Calu3 (cell line): Measurements from ENCODE around the gene KCMF1. TPM values are rescaled to one million over a fixed set of nuclear protein-coding genes. Genes with fewer than 3 reads are reported as not detected.

Experiments
- BruUV-seq: library from RNA; stranded (reverse); fragments of 400-500 nt; replicated peaks from 2 replicates; lab custom pipeline; 2021; lab: Mats Ljungman, UMichigan
- CTCF ChIA-PET: fragments of 300-600 bp; sonication (Branson Sonifier 250); formaldehyde crosslinking; loops from one replicate; lab custom pipeline; 2022; ENCODE audit warnings: antibody characterized with exemption; lab: Charles Lee
- DNase-seq: peaks from one replicate; pipeline ENCODE4 v3.0.0; 2022
- H3K27ac Mint-ChIP-seq: one replicate; pipeline ENCODE4 v1.8.0; 2022; ENCODE audit warnings: mixed read lengths; ENCODE audit not compliant: unreplicated experiment
- H3K27me3 Mint-ChIP-seq: one replicate; pipeline ENCODE4 v1.8.0; 2022; ENCODE audit warnings: mixed read lengths; ENCODE audit not compliant: unreplicated experiment
- H3K36me3 Mint-ChIP-seq: one replicate; pipeline ENCODE4 v1.8.0; 2022; ENCODE audit warnings: mild to moderate bottlenecking, moderate library complexity, mixed read lengths; ENCODE audit not compliant: insufficient read depth, unreplicated experiment
- H3K4me1 Mint-ChIP-seq: one replicate; pipeline ENCODE4 v1.8.0; 2022; ENCODE audit warnings: mild to moderate bottlenecking, low read depth, mixed read lengths; ENCODE audit not compliant: unreplicated experiment
- H3K4me3 Mint-ChIP-seq: one replicate; pipeline ENCODE4 v1.8.0; 2022; ENCODE audit warnings: mild to moderate bottlenecking, low read depth, moderate library complexity, mixed read lengths; ENCODE audit not compliant: unreplicated experiment
- H3K9me3 Mint-ChIP-seq: one replicate; pipeline ENCODE4 v1.8.0; 2022; ENCODE audit warnings: low read depth, mixed read lengths; ENCODE audit not compliant: unreplicated experiment
- intact Hi-C: fragments of 100-400 bp; cut with micrococcal nuclease; formaldehyde crosslinking; loops from one replicate; pipeline ENCODE4 v1.10.0; 2022; ENCODE audit not compliant: unreplicated experiment
- total RNA-seq: library from RNA; stranded (reverse); gene quantifications from 2 replicates; pipeline ENCODE4 v1.2.3, GENCODE V29; 2022
- TF ChIP-seq, protein P1 (sequence below): fragments of 200-600 bp; IDR thresholded peaks from one replicate; pipeline ENCODE4 v1.8.0; 2022; ENCODE audit warnings: antibody characterized with exemption; ENCODE audit not compliant: unreplicated experiment

KCMF1 gene
- total RNA-seq, 1 experiment from 2014 or later: 69.8 TPM

DNA sequence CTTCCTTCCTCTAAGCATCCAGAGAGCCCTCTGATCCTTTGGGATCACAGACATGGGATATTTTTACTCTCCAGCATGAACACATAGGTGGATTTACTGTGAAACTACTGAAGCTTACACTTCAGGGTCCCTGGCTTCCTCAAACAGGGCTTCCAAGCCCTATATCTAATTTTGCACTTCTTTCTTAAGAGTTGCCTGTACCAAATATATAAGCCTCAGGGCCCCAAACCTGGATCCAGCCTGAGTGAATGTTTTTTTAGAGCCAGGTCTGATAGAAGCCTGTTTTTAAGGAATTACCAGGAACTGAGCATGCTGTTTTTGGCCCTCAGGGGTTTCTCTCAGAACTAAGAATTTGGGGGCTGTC is 13.2 kb upstream of the KCMF1 start:
- TSS peak; percentile 20 for BruUV-seq

DNA sequence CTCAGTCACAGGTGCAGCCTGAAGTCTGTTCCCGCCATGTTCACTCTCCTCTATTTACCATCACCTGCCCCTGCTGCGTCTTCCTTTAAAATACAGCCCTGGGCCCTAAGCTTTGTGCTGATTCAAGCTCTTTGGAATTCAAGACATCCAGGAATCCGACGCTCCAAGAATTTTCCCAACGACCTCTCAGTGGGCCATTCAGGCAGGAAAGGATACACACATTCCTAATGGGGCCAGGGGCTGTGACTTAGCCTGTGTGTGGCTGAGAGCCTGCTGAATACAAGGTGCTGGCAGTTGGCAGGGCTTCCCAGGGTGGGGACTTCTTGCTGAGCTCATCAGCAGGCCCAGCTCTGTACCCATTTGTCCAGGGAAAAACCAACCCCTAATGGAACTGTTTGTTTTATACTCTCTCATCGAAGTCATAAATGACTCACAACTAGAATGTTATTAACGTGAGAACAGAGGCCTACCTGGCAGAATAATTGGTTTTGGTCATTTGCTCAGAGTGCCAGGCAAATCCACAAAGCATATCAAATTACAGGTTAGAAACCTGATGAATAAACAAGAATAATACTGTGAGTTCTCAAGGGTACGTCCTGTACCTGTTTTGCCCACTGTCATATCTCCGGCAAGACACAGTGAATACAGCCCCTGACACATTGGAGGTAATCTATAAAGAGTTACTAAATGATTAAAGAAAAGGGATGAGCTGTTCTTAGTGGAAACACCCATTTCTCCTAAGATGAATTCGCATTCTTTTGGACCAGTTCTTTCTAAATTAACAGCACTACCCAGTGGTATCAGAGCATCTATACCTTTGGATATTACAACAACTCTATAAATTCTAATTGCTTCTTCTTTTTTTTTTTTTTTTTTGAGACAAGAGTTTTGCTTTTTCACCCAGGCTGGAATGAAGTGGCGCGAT is 12.6 kb upstream of the KCMF1 start:
- Mint-ChIP-seq H3K4me1 (peaks cover 40% of the 10 kb centered on the region), H3K36me3 (peaks cover 74% of the 10 kb centered on the region), H3K27me3 (no peaks in the 10 kb centered on the region), H3K9me3 (no peaks in the 10 kb centered on the region), H3K27ac (peak overlapping the region; percentile 95), H3K4me3 (peak overlapping the region; percentile 55)
- peak; percentile 81 for DNase-seq
- TF ChIP-seq, protein P1, sequence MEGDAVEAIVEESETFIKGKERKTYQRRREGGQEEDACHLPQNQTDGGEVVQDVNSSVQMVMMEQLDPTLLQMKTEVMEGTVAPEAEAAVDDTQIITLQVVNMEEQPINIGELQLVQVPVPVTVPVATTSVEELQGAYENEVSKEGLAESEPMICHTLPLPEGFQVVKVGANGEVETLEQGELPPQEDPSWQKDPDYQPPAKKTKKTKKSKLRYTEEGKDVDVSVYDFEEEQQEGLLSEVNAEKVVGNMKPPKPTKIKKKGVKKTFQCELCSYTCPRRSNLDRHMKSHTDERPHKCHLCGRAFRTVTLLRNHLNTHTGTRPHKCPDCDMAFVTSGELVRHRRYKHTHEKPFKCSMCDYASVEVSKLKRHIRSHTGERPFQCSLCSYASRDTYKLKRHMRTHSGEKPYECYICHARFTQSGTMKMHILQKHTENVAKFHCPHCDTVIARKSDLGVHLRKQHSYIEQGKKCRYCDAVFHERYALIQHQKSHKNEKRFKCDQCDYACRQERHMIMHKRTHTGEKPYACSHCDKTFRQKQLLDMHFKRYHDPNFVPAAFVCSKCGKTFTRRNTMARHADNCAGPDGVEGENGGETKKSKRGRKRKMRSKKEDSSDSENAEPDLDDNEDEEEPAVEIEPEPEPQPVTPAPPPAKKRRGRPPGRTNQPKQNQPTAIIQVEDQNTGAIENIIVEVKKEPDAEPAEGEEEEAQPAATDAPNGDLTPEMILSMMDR: no peak
- BruUV-seq: no TSS peak
- CTCF ChIA-PET: interaction anchor here (0.9 to 3.0 kb wide), 8 partner anchors 12 to 342 kb away, joined by 3 to 26 read pairs (median 8); partner anchors contain the start of gene KCMF1
- intact Hi-C loops: no loop called here

More for the DNA sequence above, 13.2 kb upstream of the KCMF1 start:
- Mint-ChIP-seq H3K9me3 (no peaks in the 10 kb centered on the region), H3K4me1 (peaks cover 34% of the 10 kb centered on the region), H3K4me3 (peak overlapping the region; percentile 55), H3K27me3 (no peaks in the 10 kb centered on the region), H3K27ac (peak overlapping the region; percentile 95), H3K36me3 (peaks cover 68% of the 10 kb centered on the region)
- DNase-seq: no peak
- TF ChIP-seq, protein P1: no peak
- CTCF ChIA-PET: interaction anchor here (0.9 to 3.0 kb wide), 7 partner anchors 11 to 60 kb away, joined by 3 to 26 read pairs (median 9); partner anchors contain the start of gene KCMF1
- intact Hi-C loops: no loop called here

DNA sequence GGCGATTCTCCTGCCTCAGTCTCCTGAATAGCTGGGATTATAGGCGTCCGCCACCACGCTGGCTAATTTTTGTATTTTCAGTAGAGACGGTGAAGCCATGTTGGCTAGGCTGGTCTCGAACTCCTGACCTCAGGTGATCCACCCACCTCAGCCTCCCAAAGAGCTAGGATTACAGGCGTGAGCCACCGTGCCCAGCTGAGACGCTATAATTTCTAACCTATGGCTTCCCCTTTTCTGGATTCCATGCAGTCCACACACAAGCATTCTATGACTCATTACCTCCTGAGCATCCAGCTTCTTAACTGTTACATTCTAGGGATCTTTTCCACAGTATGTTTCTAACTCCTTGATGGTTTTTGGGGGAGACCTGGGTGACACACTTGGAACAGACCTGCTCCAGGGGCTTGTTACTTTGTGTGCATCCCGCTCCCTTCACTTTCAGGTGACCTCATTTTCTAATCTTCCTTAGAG is 11.8 kb upstream of the KCMF1 start:
- DNase-seq: no peak
- CTCF ChIA-PET: interaction anchor here (1.0 to 3.0 kb wide), 7 partner anchors 11 to 341 kb away, joined by 3 to 26 read pairs (median 9); partner anchors contain the start of gene KCMF1
- H3K4me1 Mint-ChIP-seq: peaks cover 48% of the 10 kb centered on the region
- no peaks in the 10 kb centered on the region for H3K9me3 Mint-ChIP-seq
- H3K4me3 Mint-ChIP-seq: peak overlapping the region; percentile 55
- no peaks in the 10 kb centered on the region for H3K27me3 Mint-ChIP-seq
- TF ChIP-seq, protein P1: no peak
- peaks cover 81% of the 10 kb centered on the region for H3K36me3 Mint-ChIP-seq
- intact Hi-C loops: no loop called here
- BruUV-seq: TSS peak; percentile 55
- H3K27ac Mint-ChIP-seq: peak overlapping the region; percentile 95

DNA sequence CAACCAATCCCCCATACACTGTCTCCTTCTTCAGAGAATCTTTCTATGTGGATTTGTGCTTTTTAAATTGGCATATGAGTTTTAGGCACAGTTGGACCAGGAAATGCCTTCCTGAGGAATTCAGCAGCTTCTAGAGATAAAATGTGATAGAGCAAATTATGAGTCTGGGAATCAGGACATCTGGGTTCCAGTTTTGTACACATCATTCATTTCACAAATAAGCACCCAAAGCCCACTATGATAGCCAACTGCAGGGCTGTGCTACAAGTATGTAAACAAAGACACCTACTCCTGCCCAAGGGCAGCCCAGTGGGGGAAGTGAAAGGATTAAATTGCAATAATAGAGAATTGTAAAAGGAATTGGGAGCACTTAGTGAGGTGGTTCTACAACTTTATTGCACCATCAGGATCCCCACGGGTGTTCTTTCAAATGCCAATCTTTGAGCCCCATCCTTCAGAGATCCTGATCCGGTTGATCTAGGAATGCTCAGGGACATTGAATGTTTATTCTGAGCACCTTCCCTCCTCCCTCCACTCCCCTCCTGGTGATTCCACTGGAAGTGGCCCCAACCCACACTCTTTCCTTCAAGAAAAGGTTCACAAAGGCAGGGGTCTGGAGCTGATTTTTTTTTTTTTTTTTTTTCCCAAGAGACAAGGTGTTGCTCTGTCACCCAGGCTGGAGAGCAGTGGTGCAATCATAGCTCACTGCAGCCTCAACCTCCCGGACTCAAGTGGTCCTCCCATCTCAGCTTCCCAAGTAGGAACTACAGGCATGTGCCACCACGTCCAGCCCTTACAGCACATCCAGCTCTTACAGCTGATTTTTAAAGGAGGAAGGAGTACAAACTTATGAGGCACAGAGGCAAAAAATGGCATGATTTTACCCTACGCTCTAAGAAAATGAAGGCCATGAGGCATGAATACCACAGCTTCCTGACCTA is 11.1 kb upstream of the KCMF1 start:
- intact Hi-C loops: no loop called here
- CTCF ChIA-PET: interaction anchor here (1.8 to 3.0 kb wide), 5 partner anchors 11 to 58 kb away, joined by 8 to 26 read pairs (median 25); partner anchors contain the start of gene KCMF1
- BruUV-seq: no TSS peak
- H3K27ac Mint-ChIP-seq: peak overlapping the region; percentile 95
- H3K36me3 Mint-ChIP-seq: peaks cover 87% of the 10 kb centered on the region
- no peaks in the 10 kb centered on the region for H3K27me3 Mint-ChIP-seq
- H3K4me3 Mint-ChIP-seq: peak overlapping the region; percentile 55
- TF ChIP-seq, protein P1: no peak
- no peak for DNase-seq
- peaks cover 55% of the 10 kb centered on the region for H3K4me1 Mint-ChIP-seq
- H3K9me3 Mint-ChIP-seq: no peaks in the 10 kb centered on the region
